ENCODE measurements around the gene SLC30A2. TPM values are rescaled to one million over a fixed set of nuclear protein-coding genes. Genes with fewer than 3 reads are reported as not detected.

Gene SLC30A2
- polyA plus RNA-seq, 2 of the 4 experiments (the other 2 are of a cell fraction), result not detected

DNA sequence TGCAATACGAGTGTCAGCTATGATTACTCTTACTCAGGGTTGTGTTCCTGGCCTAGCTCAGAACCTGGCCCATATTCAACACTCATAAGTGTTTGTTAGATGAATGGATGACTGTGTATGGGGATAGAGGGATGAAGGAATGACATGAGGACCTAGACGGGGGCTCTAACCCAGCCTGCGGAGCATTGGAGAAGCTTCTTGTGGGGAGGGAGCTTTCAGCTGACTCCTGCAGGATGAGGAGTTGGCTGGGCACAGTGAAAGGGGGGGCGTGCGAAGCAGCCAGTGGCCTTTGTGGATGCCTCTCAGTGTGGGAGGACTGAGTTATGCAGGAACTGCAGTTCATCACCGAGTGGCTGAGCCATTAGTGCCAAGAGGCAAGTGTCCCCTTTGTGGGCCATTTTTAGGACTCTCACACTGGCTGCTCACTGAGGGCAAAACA is 25.6 kb downstream of the SLC30A2 start:
- no peaks in the 10 kb centered on the region for H3K9me3 ChIP-seq
- POLR2A ChIA-PET, result no interaction called here
- no peak for ATAC-seq
- H3K4me3 ChIP-seq, result no peak overlapping the region
- H3K27ac ChIP-seq, result no peak overlapping the region
- peaks cover under 1% of the 10 kb centered on the region; the same call in 1 of the 3 replicates for H3K4me1 ChIP-seq
- DNase-seq (ENCODE audit: low read depth in 1 of 2, low spot score in 1 of 2), result no peak
- CTCF ChIA-PET, result interaction anchor here (0.6 kb wide), 1 partner anchor 24 kb away, joined by 3 read pairs; no protein-coding TSS in a partner anchor
- TF ChIP-seq, protein P1, sequence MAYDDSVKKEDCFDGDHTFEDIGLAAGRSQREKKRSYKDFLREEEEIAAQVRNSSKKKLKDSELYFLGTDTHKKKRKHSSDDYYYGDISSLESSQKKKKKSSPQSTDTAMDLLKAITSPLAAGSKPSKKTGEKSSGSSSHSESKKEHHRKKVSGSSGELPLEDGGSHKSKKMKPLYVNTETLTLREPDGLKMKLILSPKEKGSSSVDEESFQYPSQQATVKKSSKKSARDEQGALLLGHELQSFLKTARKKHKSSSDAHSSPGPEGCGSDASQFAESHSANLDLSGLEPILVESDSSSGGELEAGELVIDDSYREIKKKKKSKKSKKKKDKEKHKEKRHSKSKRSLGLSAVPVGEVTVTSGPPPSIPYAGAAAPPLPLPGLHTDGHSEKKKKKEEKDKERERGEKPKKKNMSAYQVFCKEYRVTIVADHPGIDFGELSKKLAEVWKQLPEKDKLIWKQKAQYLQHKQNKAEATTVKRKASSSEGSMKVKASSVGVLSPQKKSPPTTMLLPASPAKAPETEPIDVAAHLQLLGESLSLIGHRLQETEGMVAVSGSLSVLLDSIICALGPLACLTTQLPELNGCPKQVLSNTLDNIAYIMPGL (CRISPR knock-in tag; IDR thresholded peaks at IDR 0.05; ENCODE audit: borderline replicate concordance), result no peak
- TF ChIP-seq RCOR1 (IDR thresholded peaks at IDR 0.05; ENCODE audit: low read depth, low read length), result no peak
- WGBS (ENCODE audit: missing lambda C conversion rate), result 69% methylated on average over 6 of the region's 6 CpGs
- no peak overlapping the region for H3K4me2 ChIP-seq
- FAIRE-seq, result no peak

DNA sequence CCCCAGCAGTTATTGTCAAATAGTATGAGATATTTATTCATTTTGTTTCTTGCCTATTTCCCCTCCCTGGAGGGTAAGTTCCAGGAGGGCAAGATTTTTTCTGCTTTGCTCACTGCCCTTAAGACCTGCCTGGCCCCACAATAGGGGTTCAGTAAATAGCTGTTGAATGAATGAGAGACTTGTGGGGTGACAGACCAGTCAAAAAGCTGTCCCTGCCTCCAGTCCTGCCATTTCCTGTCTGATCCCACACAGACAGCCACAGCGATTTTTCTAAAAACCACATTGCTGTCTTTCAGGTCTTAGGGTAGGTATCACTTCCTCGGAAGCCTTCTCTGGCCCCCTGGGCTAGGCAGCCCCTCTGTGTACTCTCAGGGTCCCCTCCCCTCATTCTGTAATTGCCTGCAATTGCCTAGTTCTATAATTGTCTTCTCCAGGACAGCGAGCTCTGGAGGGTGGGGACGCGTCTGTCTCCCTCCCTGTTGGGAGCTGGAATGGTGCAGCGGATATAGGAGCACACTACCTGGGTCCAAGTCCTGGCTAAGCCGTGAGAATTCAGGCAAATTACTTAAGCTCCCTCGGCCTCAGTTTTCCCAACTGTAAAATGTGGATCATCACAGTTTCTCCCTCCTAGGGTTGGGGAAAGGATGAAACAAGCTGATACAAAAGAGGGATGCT is 26.1 kb downstream of the SLC30A2 start:
- H3K9me3 ChIP-seq, result no peaks in the 10 kb centered on the region
- ChIA-PET POLR2A (no interaction called here), CTCF (interaction anchor here (0.6 to 1.1 kb wide), 2 partner anchors 13 to 24 kb away, joined by 3 read pairs; no protein-coding TSS in a partner anchor)
- peaks cover 3% of the 10 kb centered on the region; the same call in 1 of the 3 replicates for H3K4me1 ChIP-seq
- no peak for TF ChIP-seq CHD2 (IDR thresholded peaks at IDR 0.05; ENCODE audit: low read length, partially characterized antibody)
- TF ChIP-seq PHF8 (IDR thresholded peaks at IDR 0.05; ENCODE audit: borderline replicate concordance, low read depth), result no peak
- no peak for TF ChIP-seq BCL3 (IDR thresholded peaks at IDR 0.05)
- TF ChIP-seq ELK1 (IDR thresholded peaks at IDR 0.05; ENCODE audit: low read depth, low read length), result no peak
- TF ChIP-seq BHLHE40 (IDR thresholded peaks at IDR 0.05; ENCODE audit: low read depth, low read length), result no peak
- no peak for TF ChIP-seq FOXS1 (CRISPR knock-in tag; IDR thresholded peaks at IDR 0.05)
- no peak for TF ChIP-seq TP53 (CRISPR knock-in tag; IDR thresholded peaks at IDR 0.05)
- no peak for TF ChIP-seq EHF (CRISPR knock-in tag; IDR thresholded peaks at IDR 0.05)
- no peak for TF ChIP-seq ZNF302 (CRISPR knock-in tag; IDR thresholded peaks at IDR 0.05)
- TF ChIP-seq, protein P1 (CRISPR knock-in tag; IDR thresholded peaks at IDR 0.05; ENCODE audit: borderline replicate concordance), result no peak
- TF ChIP-seq HES2 (IDR thresholded peaks at IDR 0.05), result no peak
- no peak for TF ChIP-seq RFX5 (IDR thresholded peaks at IDR 0.05)
- TF ChIP-seq, protein P2, sequence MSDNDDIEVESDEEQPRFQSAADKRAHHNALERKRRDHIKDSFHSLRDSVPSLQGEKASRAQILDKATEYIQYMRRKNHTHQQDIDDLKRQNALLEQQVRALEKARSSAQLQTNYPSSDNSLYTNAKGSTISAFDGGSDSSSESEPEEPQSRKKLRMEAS (IDR thresholded peaks at IDR 0.05), result no peak
- TF ChIP-seq RARB (CRISPR knock-in tag; IDR thresholded peaks at IDR 0.05), result no peak
- TF ChIP-seq HOXA7 (CRISPR knock-in tag; IDR thresholded peaks at IDR 0.05), result no peak
- no peak for TF ChIP-seq FOSB (CRISPR knock-in tag; IDR thresholded peaks at IDR 0.05)
- no peak for TF ChIP-seq MAZ (IDR thresholded peaks at IDR 0.05; ENCODE audit: borderline replicate concordance, low read depth, low read length)
- TF ChIP-seq, protein P3, sequence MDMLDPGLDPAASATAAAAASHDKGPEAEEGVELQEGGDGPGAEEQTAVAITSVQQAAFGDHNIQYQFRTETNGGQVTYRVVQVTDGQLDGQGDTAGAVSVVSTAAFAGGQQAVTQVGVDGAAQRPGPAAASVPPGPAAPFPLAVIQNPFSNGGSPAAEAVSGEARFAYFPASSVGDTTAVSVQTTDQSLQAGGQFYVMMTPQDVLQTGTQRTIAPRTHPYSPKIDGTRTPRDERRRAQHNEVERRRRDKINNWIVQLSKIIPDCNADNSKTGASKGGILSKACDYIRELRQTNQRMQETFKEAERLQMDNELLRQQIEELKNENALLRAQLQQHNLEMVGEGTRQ (IDR thresholded peaks at IDR 0.05), result no peak
- TF ChIP-seq CEBPB (IDR thresholded peaks at IDR 0.05), result no peak
- 75% methylated on average over 7 of the region's 8 CpGs for WGBS (ENCODE audit: missing lambda C conversion rate)
- ATAC-seq (no peak), DNase-seq (ENCODE audit: low read depth in 1 of 2, low spot score in 1 of 2) (no peak), FAIRE-seq (no peak)
- H3K4me3 ChIP-seq, result no peak overlapping the region
- H3K4me2 ChIP-seq, result no peak overlapping the region
- no peak overlapping the region for H3K27ac ChIP-seq
